PFSK-1 (cell line): Measurements from ENCODE around the gene METTL6.

Source experiments
- POLR2AphosphoS5 ChIP-seq: IDR thresholded peaks from 2 replicates; pipeline ENCODE4 v1.6.1; 2012; ENCODE audit warnings: low read depth, mild to moderate bottlenecking, control low read depth, low read length, moderate library complexity
- REST ChIP-seq, 2 experiments: IDR thresholded peaks; 2 replicates each; pipeline versions ENCODE4 v1.6.1 to v1.8.0; 2011 to 2012; ENCODE audit warnings: low read depth in 2 of 2, low read length in 2 of 2, control low read depth in 1 of 2, inconsistent platforms in 1 of 2, mild to moderate bottlenecking in 1 of 2, moderate library complexity in 1 of 2; ENCODE audit not compliant: insufficient read depth in 1 of 2
- TAF1 ChIP-seq: IDR thresholded peaks from 2 replicates; pipeline ENCODE4 v1.6.1; 2012; ENCODE audit warnings: low read length, control low read depth, borderline replicate concordance; ENCODE audit not compliant: insufficient read depth

GRCh38 chr3:15451216-15452113 is 24.1 kb upstream of the METTL6 start:
- TF ChIP-seq POLR2AphosphoS5 = no peak
- TF ChIP-seq REST (IDR thresholded peaks at IDR 0.05; ENCODE audit: insufficient read depth in 1 of 2, low read depth in 2 of 2, low read length in 2 of 2) = no peak
- no peak for TF ChIP-seq TAF1
